EL (cell line): Measurements from ENCODE around the gene NPHS2.

ENCODE experiments used
- DNase-seq: peaks from one replicate; pipeline ENCODE4 v3.0.0-alpha.2; 2016

Gene NPHS2

GRCh38 chr1:179575497-179576314 is at the start of gene NPHS2:
TSS of gene NPHS2 (minus strand) at chr1:179575948. CDS start at chr1:179575864, 84 bp downstream.
- no peak for DNase-seq

- DNase-seq: no peak
Measured at GRCh38 chr1:179612361-179612760, 36.6 kb upstream of the NPHS2 start.

GRCh38 chr1:179601093-179601492 is 25.3 kb upstream of the NPHS2 start:
- no peak for DNase-seq

- DNase-seq: peak; percentile 25
Measured at GRCh38 chr1:179599623-179600249, 24.0 kb upstream of the NPHS2 start.

GRCh38 chr1:179598631-179599030 is 22.9 kb upstream of the NPHS2 start:
- DNase-seq: no peak

- DNase-seq: no peak
Measured at GRCh38 chr1:179591592-179592580, 16.1 kb upstream of the NPHS2 start, which contains the start of gene TDRD5. TSS of gene TDRD5 (plus strand) at chr1:179591832. CDS start at chr1:179592616, 784 bp downstream.

- DNase-seq: no peak
Measured at GRCh38 chr1:179591253-179591591, 15.5 kb upstream of the NPHS2 start.

GRCh38 chr1:179590671-179591070 is 14.9 kb upstream of the NPHS2 start:
- DNase-seq: no peak

GRCh38 chr1:179589509-179589908 is 13.8 kb upstream of the NPHS2 start:
- no peak for DNase-seq

- no peak for DNase-seq
Measured at GRCh38 chr1:179588425-179589024, 12.8 kb upstream of the NPHS2 start.

GRCh38 chr1:179587336-179587735 is 11.6 kb upstream of the NPHS2 start:
- DNase-seq: no peak

- DNase-seq: peak; percentile 44
Measured at GRCh38 chr1:179586107-179586823, 10.5 kb upstream of the NPHS2 start.

- no peak for DNase-seq
Measured at GRCh38 chr1:179583771-179584320, 8.1 kb upstream of the NPHS2 start.

- no peak for DNase-seq
Measured at GRCh38 chr1:179576509-179576908, 761 bp upstream of the NPHS2 start.

- no peak for DNase-seq
Measured at GRCh38 chr1:179558078-179558477, 17.7 kb downstream of the NPHS2 start.

GRCh38 chr1:179554427-179554826 is 21.3 kb downstream of the NPHS2 start:
- DNase-seq: no peak

GRCh38 chr1:179550746-179551682 is 24.7 kb downstream of the NPHS2 start:
- peak; percentile 77 for DNase-seq

- no peak for DNase-seq
Measured at GRCh38 chr1:179549368-179549700, 26.4 kb downstream of the NPHS2 start.

- no peak for DNase-seq
Measured at GRCh38 chr1:179548666-179549367, 26.9 kb downstream of the NPHS2 start.

GRCh38 chr1:179547021-179547535 is 28.7 kb downstream of the NPHS2 start:
- no peak for DNase-seq
